Hematopoietic multipotent progenitor cell treated with erythropoietin and hydrocortisone succinate and interleukin-3 and kit ligand, for 15 days (in vitro differentiated cells): ENCODE results near the gene MIER3.

Source experiments
- DNase-seq: peaks from one replicate; pipeline ENCODE4 v3.0.0-alpha.2; 2015; ENCODE audit warnings: low spot score

Gene MIER3

DNA sequence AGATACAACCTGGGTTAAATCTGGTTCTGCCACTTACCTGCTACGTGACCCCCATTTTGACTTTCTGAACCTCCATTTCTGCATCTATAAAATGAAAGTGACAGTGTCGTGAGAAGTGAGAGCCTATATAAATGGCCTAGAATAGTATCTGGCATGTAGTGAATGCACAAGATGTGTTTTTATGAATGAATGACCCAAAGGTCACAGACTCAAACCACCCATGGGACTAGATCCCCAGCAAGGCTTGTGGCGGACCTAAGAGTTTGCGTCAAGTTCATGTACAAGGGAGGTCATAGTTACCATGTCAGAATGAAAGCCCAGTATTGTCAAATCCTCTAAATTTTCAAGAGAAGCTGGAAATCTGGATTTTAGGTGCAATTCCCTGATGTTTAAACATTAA, 53.7 kb downstream of the MIER3 start:
- no peak for DNase-seq

DNA sequence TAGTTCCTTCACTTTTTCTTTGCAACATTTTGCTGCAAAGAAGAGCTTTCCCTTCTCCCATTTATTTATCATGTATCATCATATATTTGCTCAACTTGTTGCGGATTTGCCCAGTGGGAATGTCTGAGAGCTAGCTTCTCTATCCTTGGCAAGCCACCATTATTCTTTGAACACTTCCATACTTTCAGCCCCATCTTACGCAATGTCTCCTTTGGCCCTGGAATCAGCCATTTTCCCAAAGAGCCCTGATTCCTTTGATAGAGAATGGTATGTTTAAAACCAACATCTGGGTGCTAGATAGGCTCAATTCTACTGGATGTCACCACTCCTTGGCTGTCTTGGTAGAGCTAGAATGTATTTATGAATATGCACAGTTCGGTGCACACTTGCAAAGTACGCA, 55.2 kb downstream of the MIER3 start:
- no peak for DNase-seq

DNA sequence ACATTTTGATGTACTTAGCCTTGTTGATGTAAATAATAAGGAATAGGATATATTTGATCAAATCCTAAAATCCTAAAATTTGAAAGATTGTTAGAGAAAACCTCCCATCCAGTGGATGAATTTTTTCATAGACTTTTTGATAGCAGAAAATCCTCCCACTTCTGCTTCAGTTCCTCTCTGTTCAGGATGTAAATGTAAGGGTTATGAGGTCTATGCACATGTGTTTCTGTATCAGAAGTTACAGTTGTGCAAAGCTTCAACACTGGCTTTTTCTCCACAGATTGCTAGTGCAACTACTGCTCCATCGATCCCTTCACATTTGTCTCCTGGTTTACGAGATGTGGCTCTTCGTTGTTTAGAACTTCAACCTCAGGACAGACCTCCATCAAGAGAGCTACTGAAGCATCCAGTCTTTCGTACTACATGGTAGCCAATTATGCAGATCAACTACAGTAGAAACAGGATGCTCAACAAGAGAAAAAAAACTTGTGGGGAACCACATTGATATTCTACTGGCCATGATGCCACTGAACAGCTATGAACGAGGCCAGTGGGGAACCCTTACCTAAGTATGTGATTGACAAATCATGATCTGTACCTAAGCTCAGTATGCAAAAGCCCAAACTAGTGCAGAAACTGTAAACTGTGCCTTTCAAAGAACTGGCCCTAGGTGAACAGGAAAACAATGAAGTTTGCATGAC, 58.5 kb downstream of the MIER3 start:
- DNase-seq: no peak

DNA sequence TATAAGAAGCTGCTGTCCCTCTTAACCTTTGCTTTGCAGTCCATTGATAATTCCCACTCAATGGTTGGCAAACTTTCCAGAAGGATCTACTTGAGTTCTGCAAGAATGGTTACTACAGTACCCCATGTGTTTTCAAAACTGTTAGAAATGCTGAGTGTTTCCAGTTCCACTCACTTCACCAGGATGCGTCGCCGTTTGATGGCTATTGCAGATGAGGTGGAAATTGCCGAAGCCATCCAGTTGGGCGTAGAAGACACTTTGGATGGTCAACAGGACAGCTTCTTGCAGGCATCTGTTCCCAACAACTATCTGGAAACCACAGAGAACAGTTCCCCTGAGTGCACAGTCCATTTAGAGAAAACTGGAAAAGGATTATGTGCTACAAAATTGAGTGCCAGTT, 70.4 kb downstream of the MIER3 start:
- no peak for DNase-seq

DNA sequence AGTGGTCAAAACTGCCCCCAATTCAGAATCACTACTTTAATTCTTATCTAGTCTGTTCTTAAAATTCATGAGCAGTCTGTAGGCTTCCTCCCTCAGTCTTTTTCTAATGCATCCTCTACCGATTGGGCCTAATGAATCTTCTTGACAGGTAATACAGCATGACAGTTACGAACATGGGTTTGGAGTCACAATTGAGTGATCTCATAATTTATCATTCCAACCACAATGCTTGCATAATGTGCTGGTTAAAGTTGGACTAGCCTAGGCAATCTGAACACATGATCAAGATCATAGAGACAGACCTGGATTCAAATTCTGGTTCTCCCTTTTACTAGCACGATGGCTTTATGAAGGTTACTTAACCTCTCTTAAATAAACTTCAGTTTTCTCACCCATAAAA, 75.6 kb downstream of the MIER3 start:
- no peak for DNase-seq

DNA sequence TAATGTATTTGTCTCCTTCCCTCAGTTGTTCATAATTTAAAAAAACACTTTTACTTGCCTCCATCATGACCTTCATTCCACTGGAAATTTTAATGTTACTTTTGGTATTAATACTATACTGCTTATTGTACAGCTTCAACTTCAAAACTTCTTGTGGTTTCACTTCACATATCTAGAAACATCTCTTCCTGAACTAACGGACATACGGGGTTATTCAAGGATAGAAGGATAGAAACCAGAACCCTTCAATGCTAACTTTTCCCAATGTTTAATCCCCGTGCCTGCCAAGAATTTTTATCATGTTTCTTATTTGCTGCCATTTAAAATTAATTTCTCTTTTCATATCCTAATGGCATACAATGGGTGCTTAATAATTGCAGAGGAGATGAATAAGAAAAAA, 78.9 kb downstream of the MIER3 start:
- no peak for DNase-seq

DNA sequence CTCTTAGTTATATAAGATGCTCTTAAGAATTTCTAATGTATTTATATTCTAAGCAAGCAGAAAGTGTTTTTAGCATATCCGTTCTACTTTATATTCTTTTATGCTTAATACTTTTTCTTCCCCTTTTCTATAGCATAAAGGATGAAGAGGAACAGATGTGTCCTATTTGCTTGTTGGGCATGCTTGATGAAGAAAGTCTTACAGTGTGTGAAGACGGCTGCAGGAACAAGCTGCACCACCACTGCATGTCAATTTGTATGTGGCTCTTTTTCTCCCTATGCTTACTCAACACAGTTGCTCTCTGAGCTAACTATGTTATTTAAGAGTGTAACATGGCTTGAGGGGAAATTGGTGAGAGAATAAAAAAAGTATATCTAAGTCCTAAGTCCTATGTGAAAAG, 80.1 kb downstream of the MIER3 start:
- DNase-seq: no peak
